HepG2 (cell line): ENCODE results near the gene NCDN.

Experiments used
- BRCA1 ChIP-seq: sonication (generic); formaldehyde crosslinking; IDR thresholded peaks from 2 replicates; pipeline ENCODE4 v1.4.0; 2020; ENCODE audit warnings: missing genetic modification reagents
- POLR2AphosphoS5 ChIP-seq: IDR thresholded peaks from 2 replicates; pipeline ENCODE4 v1.6.1; 2012; ENCODE audit warnings: low read depth, low read length

- no peak for TF ChIP-seq POLR2AphosphoS5
- TF ChIP-seq BRCA1 = no peak
These were observed 38.2 kb upstream of the NCDN start for GRCh38 chr1:35519432-35519831.
